Epithelial cell of proximal tubule (primary cell): ENCODE results near the gene PLPP3. TPM values are rescaled to one million over a fixed set of nuclear protein-coding genes. Genes with fewer than 3 reads are reported as not detected.

Experiments used
- DNase-seq: peaks from one replicate; pipeline ENCODE4 v3.0.0-alpha.2; 2011; ENCODE audit warnings: low read depth
- H3K4me3 ChIP-seq: 2 replicates; pipeline ENCODE4 v1.5.1; 2011; ENCODE audit warnings: low read depth, mild to moderate bottlenecking, low read length
- CTCF ChIP-seq: conservative IDR thresholded peaks from 2 replicates; pipeline ENCODE4 v1.5.1; 2012; ENCODE audit warnings: low read depth, mild to moderate bottlenecking, low read length
- total RNA-seq: library from RNA; depleted of rRNA; stranded (reverse); fragments of >200 nt; gene quantifications from 2 replicates; pipeline ENCODE4 v1.2.3, GENCODE V29; 2015

PLPP3 gene
- total RNA-seq, 1 donor from 2014 or later = 2.2 TPM

- DNase-seq = no peak
- no peak overlapping the region for H3K4me3 ChIP-seq
- no peak for TF ChIP-seq CTCF
These were observed 53.8 kb downstream of the PLPP3 start for GRCh38 chr1:56525489-56526041.

- H3K4me3 ChIP-seq = no peak overlapping the region
- DNase-seq = no peak
- TF ChIP-seq CTCF = no peak
These were observed 55.1 kb downstream of the PLPP3 start for GRCh38 chr1:56524263-56524662.

GRCh38 chr1:56522680-56523079 lies 56.7 kb downstream of the PLPP3 start:
- no peak for TF ChIP-seq CTCF
- no peak for DNase-seq
- no peak overlapping the region for H3K4me3 ChIP-seq

GRCh38 chr1:56520016-56520601 lies 59.3 kb downstream of the PLPP3 start:
- TF ChIP-seq CTCF = no peak
- no peak overlapping the region for H3K4me3 ChIP-seq
- DNase-seq = no peak

- DNase-seq = no peak
- H3K4me3 ChIP-seq = no peak overlapping the region
- TF ChIP-seq CTCF = no peak
These were observed 61.8 kb downstream of the PLPP3 start for GRCh38 chr1:56517404-56518130.

- DNase-seq = peak; percentile 85
- peak overlapping the region; percentile 9 for H3K4me3 ChIP-seq
- TF ChIP-seq CTCF = no peak
These were observed 62.7 kb downstream of the PLPP3 start for GRCh38 chr1:56516539-56517252.
